HepG2 (cell line): ENCODE results near the gene ADI1. TPM values are rescaled to one million over a fixed set of nuclear protein-coding genes. Genes with fewer than 3 reads are reported as not detected.

ENCODE experiments used
- CAMTA2 ChIP-seq: sonication (generic); formaldehyde crosslinking; IDR thresholded peaks from 2 replicates; pipeline ENCODE4 v1.4.0; 2020; ENCODE audit warnings: mild to moderate bottlenecking, missing genetic modification reagents, borderline replicate concordance
- ELF3 ChIP-seq: IDR thresholded peaks from 2 replicates; pipeline ENCODE4 v1.6.1; 2016; ENCODE audit warnings: missing genetic modification reagents, missing compliant biosample characterization
- KLF9 ChIP-seq: IDR thresholded peaks from 2 replicates; pipeline ENCODE4 v1.6.1; 2016; ENCODE audit warnings: low read depth
- MED1 ChIP-seq: sonication (generic); formaldehyde crosslinking; IDR thresholded peaks from 2 replicates; pipeline ENCODE4 v1.4.0; 2020; ENCODE audit warnings: missing genetic modification reagents
- REPIN1 ChIP-seq: sonication (generic); formaldehyde crosslinking; IDR thresholded peaks from 2 replicates; pipeline ENCODE4 v1.8.0; 2022; ENCODE audit warnings: missing genetic modification reagents, low read depth, mild to moderate bottlenecking, borderline replicate concordance
- ZNF124 ChIP-seq: sonication (generic); formaldehyde crosslinking; IDR thresholded peaks from 2 replicates; pipeline ENCODE4 v1.4.0; 2020; ENCODE audit warnings: missing genetic modification reagents
- ZNF451 ChIP-seq: sonication (generic); formaldehyde crosslinking; IDR thresholded peaks from 2 replicates; pipeline ENCODE4 v1.5.0; 2020; ENCODE audit warnings: mild to moderate bottlenecking, missing genetic modification reagents
- ZNF552 ChIP-seq: sonication (generic); formaldehyde crosslinking; IDR thresholded peaks from 2 replicates; pipeline ENCODE4 v1.9.0; 2022; ENCODE audit warnings: missing genetic modification reagents, mild to moderate bottlenecking, borderline replicate concordance
- ZNF7 ChIP-seq: IDR thresholded peaks from 2 replicates; pipeline ENCODE4 v1.6.1; 2016; ENCODE audit warnings: missing biosample characterization, missing genetic modification reagents
- ZSCAN5A ChIP-seq: sonication (generic); formaldehyde crosslinking; IDR thresholded peaks from 2 replicates; pipeline ENCODE4 v1.8.0; 2022; ENCODE audit warnings: mild to moderate bottlenecking, missing genetic modification reagents, borderline replicate concordance
- polyA plus RNA-seq, 8 experiments: library from polyadenylated mRNA; depleted of rRNA in 3 of 8; stranded (reverse) in 7 of 8; unstranded in 1 of 8; fragments of >200 nt; fragmentation: Illumina TruSeq in 4 of 8; extraction: Trizol in 4 of 8; gene quantifications; 2 replicates each; pipeline versions ENCODE4 v1.2.1 to v1.2.3, GENCODE V29; 2011 to 2016; ENCODE audit warnings: low read depth in 4 of 8, missing spikeins in 1 of 8, mixed read lengths in 1 of 8; ENCODE audit not compliant: insufficient read depth in 1 of 8
- total RNA-seq, 5 experiments: library from RNA; depleted of rRNA; stranded (reverse); fragments of >200 nt; fragmentation: Illumina TruSeq; extraction: Trizol; gene quantifications; 2 replicates each; pipeline ENCODE4 v1.2.3, GENCODE V29; 2016; ENCODE audit warnings: low read depth in 1 of 5
- TF ChIP-seq, protein P1 (sequence below): sonication (generic); formaldehyde crosslinking; IDR thresholded peaks from 2 replicates; pipeline ENCODE4 v1.4.0; 2020; ENCODE audit warnings: missing genetic modification reagents, borderline replicate concordance
- TF ChIP-seq, protein P2 (sequence below), 2 experiments: sonication (generic) in 1 of 2; formaldehyde crosslinking in 1 of 2; IDR thresholded peaks; 2 replicates each; pipeline versions ENCODE4 v1.6.1 to v1.9.0; 2014 to 2022; ENCODE audit warnings: antibody characterized with exemption in 1 of 2, borderline replicate concordance in 1 of 2, inconsistent platforms in 1 of 2, low read depth in 1 of 2, missing genetic modification reagents in 1 of 2
- TF ChIP-seq, protein P3 (sequence below): sonication (generic); formaldehyde crosslinking; IDR thresholded peaks from 2 replicates; pipeline ENCODE4 v1.8.1; 2023; ENCODE audit warnings: missing genetic modification reagents, inconsistent platforms, borderline replicate concordance
- TF ChIP-seq, protein P4 (sequence below): sonication (generic); formaldehyde crosslinking; IDR thresholded peaks from 2 replicates; pipeline ENCODE4 v1.8.0; 2022; ENCODE audit warnings: missing genetic modification reagents, mild to moderate bottlenecking, inconsistent platforms, borderline replicate concordance

The ADI1 gene
- total and polyA plus RNA-seq, 2 of the 13 experiments (the other 11 are each of a cell fraction or from before 2014, with no cell fraction given) = 28.7 to 123 TPM

DNA sequence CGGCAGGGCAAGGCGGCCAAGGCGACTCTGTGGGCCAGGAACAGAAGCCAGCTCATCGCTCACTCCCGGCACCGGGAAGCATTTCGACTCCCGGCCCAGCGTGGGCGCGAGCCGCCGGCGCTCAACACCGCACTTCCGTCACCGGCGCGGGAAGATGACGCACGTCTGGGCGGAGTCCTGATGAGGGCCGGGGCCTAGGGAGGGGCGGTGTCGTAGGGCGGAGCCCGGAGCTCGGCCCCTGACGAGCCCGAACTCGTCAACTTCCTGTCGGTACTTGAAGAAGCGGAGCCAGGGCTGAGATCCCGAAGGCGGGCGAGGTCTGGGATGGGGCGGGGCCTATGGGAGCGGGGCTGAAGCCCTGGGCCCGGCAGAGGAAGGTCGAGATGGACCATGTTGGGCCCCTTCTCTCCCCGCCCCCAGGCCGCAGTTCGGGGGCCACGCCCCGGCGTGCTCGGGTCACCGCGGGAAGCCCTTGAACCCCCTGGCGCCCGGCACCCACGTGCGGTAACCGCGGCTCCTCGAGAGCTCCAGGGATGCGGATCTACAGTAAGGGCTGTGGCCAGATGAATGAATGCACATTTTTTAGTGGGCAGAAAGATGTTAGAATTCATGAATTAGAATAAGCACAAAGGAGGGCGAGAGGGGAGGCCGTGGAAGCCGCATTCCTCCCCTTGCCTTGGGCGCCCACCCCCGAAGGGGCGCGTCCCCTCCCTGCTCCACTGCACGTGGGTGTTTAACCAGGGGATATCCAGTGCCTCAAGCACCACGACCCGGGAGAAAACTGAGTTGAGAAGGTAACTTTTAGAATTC lies 39.1 kb upstream of the ADI1 start, which contains the start of gene RNASEH1 (continued):
- TF ChIP-seq, protein P1, sequence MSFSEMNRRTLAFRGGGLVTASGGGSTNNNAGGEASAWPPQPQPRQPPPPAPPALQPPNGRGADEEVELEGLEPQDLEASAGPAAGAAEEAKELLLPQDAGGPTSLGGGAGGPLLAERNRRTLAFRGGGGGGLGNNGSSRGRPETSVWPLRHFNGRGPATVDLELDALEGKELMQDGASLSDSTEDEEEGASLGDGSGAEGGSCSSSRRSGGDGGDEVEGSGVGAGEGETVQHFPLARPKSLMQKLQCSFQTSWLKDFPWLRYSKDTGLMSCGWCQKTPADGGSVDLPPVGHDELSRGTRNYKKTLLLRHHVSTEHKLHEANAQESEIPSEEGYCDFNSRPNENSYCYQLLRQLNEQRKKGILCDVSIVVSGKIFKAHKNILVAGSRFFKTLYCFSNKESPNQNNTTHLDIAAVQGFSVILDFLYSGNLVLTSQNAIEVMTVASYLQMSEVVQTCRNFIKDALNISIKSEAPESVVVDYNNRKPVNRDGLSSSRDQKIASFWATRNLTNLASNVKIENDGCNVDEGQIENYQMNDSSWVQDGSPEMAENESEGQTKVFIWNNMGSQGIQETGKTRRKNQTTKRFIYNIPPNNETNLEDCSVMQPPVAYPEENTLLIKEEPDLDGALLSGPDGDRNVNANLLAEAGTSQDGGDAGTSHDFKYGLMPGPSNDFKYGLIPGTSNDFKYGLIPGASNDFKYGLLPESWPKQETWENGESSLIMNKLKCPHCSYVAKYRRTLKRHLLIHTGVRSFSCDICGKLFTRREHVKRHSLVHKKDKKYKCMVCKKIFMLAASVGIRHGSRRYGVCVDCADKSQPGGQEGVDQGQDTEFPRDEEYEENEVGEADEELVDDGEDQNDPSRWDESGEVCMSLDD (CRISPR knock-in tag) = peak; percentile 96
- TF ChIP-seq ELF3 (peak; percentile 96), ZNF7 (no peak), KLF9 (CRISPR knock-in tag) (peak; percentile 95), ZNF124 (peak; percentile 79; the same call in 1 of the 2 replicates), ZNF451 (peak; percentile 90; the same call in 1 of the 2 replicates), CAMTA2 (CRISPR knock-in tag) (peak; percentile 73; the same call in 1 of the 2 replicates), MED1 (CRISPR knock-in tag) (peak; percentile 93), REPIN1 (CRISPR knock-in tag) (peak; percentile 99), ZSCAN5A (peak; percentile 97), ZNF552 (CRISPR knock-in tag) (peak; percentile 59; the same call in 1 of the 2 replicates)
- TF ChIP-seq, protein P2, sequence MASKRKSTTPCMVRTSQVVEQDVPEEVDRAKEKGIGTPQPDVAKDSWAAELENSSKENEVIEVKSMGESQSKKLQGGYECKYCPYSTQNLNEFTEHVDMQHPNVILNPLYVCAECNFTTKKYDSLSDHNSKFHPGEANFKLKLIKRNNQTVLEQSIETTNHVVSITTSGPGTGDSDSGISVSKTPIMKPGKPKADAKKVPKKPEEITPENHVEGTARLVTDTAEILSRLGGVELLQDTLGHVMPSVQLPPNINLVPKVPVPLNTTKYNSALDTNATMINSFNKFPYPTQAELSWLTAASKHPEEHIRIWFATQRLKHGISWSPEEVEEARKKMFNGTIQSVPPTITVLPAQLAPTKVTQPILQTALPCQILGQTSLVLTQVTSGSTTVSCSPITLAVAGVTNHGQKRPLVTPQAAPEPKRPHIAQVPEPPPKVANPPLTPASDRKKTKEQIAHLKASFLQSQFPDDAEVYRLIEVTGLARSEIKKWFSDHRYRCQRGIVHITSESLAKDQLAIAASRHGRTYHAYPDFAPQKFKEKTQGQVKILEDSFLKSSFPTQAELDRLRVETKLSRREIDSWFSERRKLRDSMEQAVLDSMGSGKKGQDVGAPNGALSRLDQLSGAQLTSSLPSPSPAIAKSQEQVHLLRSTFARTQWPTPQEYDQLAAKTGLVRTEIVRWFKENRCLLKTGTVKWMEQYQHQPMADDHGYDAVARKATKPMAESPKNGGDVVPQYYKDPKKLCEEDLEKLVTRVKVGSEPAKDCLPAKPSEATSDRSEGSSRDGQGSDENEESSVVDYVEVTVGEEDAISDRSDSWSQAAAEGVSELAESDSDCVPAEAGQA (IDR thresholded peaks at IDR 0.05; ENCODE audit: low read depth) = peak; percentile 89
- TF ChIP-seq, protein P2 (CRISPR knock-in tag; IDR thresholded peaks at IDR 0.05; ENCODE audit: borderline replicate concordance) = peak; percentile 58; the same call in 1 of the 2 replicates
- TF ChIP-seq, protein P3, sequence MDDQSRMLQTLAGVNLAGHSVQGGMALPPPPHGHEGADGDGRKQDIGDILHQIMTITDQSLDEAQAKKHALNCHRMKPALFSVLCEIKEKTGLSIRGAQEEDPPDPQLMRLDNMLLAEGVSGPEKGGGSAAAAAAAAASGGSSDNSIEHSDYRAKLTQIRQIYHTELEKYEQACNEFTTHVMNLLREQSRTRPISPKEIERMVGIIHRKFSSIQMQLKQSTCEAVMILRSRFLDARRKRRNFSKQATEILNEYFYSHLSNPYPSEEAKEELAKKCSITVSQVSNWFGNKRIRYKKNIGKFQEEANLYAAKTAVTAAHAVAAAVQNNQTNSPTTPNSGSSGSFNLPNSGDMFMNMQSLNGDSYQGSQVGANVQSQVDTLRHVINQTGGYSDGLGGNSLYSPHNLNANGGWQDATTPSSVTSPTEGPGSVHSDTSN (CRISPR knock-in tag) = peak; percentile 86; the same call in 1 of the 2 replicates
- TF ChIP-seq, protein P4, sequence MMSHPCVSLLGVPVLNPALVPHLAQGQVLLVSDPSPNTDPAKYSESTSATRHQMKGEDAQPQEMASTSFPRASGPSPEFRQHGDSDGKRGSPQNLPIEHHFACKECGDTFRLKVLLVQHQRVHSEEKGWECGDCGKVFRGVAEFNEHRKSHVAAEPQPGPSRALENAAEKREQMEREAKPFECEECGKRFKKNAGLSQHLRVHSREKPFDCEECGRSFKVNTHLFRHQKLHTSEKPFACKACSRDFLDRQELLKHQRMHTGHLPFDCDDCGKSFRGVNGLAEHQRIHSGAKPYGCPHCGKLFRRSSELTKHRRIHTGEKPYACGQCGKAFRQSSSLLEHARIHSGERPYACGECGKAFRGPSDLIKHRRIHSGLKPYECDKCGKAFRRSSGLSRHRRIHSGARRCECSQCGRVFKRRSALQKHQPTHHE (CRISPR knock-in tag) = peak; percentile 99
